ENCODE data around the gene HFE. TPM values are rescaled to one million over a fixed set of nuclear protein-coding genes. Genes with fewer than 3 reads are reported as not detected.

Gene HFE
- total RNA-seq, 1 donor from 2014 or later, result 1.7 TPM

DNA sequence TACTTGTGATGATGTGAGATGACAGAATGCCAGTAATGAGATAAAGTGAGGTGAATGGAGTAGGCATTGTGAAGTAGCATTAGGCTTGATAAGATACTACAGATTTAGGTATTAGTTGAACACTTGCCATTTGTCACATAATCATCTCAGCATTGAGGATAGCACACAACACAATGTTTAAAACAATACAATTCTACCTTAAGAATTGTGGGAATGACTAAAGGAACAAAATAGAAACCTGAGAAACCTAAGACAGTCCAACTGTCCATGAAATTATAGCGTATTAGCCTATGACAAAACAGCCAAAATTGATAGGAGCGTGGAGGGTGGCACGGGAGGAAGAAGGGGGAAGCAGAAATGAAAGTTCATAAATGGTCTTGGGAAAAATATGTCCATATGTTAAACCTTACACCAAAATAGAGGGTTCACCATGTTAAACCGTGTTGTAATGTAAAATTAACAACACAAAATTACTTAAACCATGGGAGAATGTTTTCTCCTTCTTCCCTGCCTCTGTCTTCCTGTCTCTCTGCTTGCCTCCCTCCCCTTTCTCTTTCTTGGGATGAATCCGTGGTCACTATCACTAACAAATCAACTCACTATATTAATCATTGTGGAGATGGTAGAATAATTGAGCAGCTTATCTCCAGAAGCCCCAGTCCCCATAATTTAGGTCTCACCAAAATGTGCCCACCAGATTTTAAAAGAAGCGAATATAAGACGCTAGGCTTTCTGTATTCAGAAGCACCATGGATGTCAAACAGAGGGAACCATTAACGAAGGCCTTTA, 33.0 kb upstream of the HFE start:
- Mint-ChIP-seq H3K27ac (ENCODE audit: unreplicated experiment) (peak overlapping the region; percentile 99), H3K9me3 (no peaks in the 10 kb centered on the region), H3K27me3 (ENCODE audit: low read depth) (peaks cover 2% of the 10 kb centered on the region), H3K4me1 (peaks cover 35% of the 10 kb centered on the region), H3K4me3 (peak overlapping the region; percentile 94), H3K36me3 (ENCODE audit: low read depth) (no peaks in the 10 kb centered on the region)
- DNase-seq (ENCODE audit: low read depth, low spot score), result no peak
- TF ChIP-seq, protein P1, sequence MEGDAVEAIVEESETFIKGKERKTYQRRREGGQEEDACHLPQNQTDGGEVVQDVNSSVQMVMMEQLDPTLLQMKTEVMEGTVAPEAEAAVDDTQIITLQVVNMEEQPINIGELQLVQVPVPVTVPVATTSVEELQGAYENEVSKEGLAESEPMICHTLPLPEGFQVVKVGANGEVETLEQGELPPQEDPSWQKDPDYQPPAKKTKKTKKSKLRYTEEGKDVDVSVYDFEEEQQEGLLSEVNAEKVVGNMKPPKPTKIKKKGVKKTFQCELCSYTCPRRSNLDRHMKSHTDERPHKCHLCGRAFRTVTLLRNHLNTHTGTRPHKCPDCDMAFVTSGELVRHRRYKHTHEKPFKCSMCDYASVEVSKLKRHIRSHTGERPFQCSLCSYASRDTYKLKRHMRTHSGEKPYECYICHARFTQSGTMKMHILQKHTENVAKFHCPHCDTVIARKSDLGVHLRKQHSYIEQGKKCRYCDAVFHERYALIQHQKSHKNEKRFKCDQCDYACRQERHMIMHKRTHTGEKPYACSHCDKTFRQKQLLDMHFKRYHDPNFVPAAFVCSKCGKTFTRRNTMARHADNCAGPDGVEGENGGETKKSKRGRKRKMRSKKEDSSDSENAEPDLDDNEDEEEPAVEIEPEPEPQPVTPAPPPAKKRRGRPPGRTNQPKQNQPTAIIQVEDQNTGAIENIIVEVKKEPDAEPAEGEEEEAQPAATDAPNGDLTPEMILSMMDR (conservative IDR thresholded peaks at IDR 0.05), result no peak

DNA sequence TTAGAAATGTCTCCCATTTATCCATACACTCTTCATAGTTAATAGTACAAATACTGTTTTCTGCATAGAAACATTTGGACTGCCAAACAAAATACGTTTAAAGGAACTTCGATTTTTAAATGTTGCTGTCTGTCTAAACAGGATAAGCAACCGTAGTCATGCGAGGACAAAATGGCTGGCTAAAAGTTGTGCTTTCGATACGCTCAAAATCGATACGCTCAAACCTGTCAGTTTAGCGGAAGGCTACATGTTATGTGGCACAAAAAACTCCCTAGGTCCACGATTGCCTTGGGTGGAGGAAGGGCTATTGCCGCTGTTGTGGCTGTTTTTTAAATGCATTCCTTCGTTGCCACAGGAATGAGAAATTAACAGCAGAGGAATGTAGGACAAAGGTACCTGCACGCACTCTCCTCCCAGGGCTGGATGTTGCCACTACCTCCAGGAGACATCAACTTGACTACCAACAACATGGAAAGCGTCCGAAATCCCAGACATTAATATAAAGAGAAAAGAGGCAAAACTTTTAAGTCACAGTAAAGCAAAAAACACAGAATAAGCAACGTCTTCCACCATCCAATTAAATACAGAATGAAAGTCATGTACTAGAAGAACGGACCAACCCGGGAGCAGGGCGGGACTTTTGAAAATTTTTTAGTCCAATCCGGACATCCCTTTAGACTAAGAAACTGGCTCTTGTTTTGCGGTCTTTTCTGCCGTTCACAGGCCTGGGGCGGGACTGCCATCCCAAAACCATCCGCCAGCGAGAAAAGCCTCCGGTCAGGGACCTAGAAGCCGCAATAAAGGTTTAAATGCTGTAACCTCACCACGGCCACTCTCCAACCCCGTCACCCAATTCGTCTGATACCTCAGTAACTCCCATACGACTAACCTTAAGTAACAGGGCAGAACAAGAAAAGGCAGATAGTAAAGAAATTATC, 32.2 kb upstream of the HFE start:
- peaks cover 35% of the 10 kb centered on the region for H3K4me1 Mint-ChIP-seq
- peak overlapping the region; percentile 94 for H3K4me3 Mint-ChIP-seq
- DNase-seq (ENCODE audit: low read depth, low spot score), result peak; percentile 63
- peak overlapping the region; percentile 99 for H3K27ac Mint-ChIP-seq (ENCODE audit: unreplicated experiment)
- H3K27me3 Mint-ChIP-seq (ENCODE audit: low read depth), result peaks cover 2% of the 10 kb centered on the region
- TF ChIP-seq, protein P1 (conservative IDR thresholded peaks at IDR 0.05), result peak; percentile 40
- no peaks in the 10 kb centered on the region for H3K9me3 Mint-ChIP-seq
- H3K36me3 Mint-ChIP-seq (ENCODE audit: low read depth), result no peaks in the 10 kb centered on the region

DNA sequence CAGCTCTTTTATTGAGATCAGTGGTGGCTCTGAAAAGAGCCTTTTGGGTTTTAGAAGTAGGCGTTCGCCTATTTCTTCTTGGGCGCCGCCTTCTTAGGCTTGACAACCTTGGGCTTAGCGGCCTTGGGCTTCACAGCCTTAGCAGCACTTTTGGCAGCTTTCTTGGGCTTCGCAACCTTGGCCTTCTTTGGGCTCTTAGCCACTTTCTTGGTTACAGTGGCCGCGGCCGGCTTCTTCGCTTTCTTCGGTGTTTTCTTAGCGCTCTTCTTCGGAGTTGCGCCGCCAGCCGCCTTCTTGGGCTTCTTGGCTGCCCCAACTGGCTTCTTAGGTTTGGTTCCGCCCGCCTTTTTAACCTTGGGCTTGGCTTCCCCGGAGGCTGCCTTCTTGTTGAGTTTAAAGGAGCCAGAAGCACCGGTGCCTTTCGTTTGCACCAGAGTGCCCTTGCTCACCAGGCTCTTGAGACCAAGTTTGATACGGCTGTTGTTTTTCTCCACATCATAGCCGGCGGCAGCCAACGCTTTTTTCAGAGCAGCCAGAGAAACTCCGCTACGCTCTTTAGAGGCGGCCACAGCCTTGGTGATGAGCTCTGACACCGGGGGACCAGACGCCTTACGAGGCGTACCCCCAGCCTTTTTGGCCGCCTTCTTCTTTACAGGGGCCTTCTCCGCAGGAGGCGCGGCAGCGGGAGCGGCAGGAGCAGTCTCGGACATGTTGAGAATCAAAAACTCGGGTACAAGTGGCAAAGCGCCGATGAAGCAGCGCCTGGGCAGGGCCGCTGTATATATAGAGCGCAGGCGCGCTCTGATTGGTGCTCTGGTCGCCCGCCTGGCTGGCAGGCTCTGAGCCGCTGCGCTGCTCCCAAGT, 31.3 kb upstream of the HFE start:
- Mint-ChIP-seq H3K4me1 (peaks cover 35% of the 10 kb centered on the region), H3K36me3 (ENCODE audit: low read depth) (no peaks in the 10 kb centered on the region), H3K27ac (ENCODE audit: unreplicated experiment) (peak overlapping the region; percentile 99), H3K27me3 (ENCODE audit: low read depth) (peaks cover 2% of the 10 kb centered on the region), H3K9me3 (no peaks in the 10 kb centered on the region), H3K4me3 (peak overlapping the region; percentile 94)
- DNase-seq (ENCODE audit: low read depth, low spot score), result peak; percentile 77
- TF ChIP-seq, protein P1 (conservative IDR thresholded peaks at IDR 0.05), result peak; percentile 12

DNA sequence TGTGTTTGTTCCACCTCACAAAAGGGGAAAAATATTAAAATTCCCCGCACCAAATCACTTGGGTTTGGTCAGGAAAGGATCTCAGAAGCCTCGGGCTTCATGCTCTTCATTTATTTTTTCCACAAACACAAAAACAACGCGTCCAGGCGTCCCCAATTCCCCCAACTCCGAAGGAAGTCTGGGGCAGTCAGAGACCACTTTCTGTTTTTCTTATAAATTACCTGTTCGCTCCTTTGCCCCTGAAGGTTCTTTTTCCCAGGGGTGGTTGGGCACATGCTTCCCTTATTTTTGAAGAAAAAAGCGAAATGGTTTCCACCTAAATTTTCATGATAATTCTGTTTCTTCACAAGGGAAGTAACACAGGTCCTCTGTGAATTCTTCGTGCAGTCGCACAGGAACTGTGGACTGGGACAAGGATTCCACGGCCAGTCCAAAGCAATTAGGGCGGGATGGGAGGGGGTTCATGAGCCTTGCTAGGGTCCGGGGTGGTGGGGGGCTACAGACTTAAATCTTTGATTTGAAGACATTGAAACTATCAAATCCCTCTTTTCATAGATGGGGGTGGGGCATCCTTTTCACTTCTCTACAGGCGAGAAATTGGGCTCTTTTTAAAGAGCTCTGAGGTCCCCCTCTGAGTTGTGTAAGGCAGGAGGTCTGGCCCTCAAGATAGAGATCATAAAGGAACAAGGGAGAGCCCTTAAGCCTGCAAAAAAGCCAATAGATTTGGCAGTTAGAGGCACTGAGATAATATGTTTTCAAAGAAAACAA, 30.5 kb upstream of the HFE start:
- Mint-ChIP-seq H3K27ac (ENCODE audit: unreplicated experiment) (peak overlapping the region; percentile 99), H3K4me1 (peaks cover 35% of the 10 kb centered on the region), H3K9me3 (no peaks in the 10 kb centered on the region), H3K36me3 (ENCODE audit: low read depth) (no peaks in the 10 kb centered on the region), H3K4me3 (peak overlapping the region; percentile 94), H3K27me3 (ENCODE audit: low read depth) (peaks cover 2% of the 10 kb centered on the region)
- TF ChIP-seq, protein P1 (conservative IDR thresholded peaks at IDR 0.05), result no peak
- no peak for DNase-seq (ENCODE audit: low read depth, low spot score)

All from neural crest cell (in vitro differentiated cells).